HG02870 (cell line): ENCODE data around the gene ASF1B.

Experiments used
- ATAC-seq: cut with Tn5 transposase; IDR thresholded peaks from one replicate; pipeline ENCODE4 v1.9.1; 2021; ENCODE audit warnings: mild to moderate bottlenecking, moderate library complexity; ENCODE audit not compliant: unreplicated experiment

The ASF1B gene

DNA sequence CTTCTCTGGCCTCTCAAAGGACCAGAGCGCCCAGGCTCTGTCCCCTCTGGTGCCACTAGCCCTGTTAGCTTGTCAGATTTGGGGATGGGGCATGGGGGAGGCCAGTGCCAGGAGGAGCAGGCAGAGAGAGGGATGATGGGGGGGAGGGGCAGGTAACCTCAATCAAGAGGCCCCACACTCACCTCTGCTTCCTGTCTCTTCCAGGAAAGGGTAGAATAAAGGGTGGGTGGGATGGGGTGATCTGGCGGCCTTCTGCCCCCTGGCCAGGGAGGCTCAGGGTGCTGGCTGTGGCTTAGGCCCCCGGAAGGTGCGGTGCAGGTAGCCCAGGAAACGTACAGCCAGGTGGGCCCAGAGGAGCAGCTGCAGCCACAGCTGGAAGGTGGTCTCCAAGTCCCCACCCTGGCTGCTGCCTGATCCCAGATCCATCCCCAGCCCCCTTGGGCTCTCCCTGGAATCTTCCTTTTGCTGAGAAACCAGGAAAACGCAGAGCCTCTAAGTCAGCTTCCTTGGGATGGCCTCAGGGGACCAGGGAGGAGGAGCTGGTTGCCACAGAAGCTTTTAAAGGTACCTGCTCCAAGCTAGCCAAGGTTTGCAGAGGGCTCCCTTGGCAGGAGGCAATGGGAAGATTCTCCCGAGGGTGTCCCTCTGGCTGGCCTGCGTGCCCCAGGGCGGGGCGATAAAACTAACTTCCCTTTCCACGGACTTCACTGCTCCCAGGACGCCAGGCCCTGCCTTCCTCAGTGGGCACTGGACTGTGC, 24.2 kb downstream of the ASF1B start:
- no peak for ATAC-seq

DNA sequence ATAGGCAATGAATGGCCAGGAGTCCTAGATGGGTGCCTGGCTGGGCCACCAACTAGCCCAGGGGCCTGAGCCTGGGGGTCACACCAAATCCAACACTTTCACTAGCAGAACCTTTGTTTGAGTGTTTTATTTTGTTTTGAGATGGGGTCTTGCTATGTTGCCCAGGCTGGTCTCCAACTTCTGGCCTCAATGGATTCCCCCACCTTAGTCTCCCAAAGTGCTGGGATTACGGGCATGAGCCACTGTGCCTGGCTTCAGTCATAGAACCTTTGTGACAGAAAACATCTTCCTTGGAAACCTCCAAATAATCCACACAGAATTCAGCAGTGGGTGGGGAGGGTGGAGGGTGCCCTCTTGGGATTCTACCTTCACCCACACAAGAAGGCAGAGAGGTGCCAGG, 24.9 kb downstream of the ASF1B start:
- no peak for ATAC-seq

DNA sequence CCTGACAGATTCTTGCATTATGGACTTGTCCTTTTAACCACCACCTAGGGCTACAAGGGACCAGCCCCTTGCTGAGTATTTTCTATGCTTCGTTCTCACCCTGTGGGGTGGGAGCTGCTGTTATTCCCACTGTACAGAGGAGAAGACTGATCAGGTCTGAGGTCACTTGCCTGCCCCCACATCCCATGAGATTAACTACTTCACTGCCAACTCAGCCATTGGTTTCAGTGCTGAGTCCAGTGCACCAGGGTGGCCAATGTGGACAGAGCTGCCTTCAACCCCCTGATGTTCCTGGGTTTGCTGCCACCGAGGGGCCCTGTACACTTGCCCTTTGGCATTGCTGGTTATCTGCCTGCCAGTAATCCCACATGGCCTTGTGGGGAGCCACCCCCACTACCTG, 25.7 kb downstream of the ASF1B start:
- no peak for ATAC-seq

DNA sequence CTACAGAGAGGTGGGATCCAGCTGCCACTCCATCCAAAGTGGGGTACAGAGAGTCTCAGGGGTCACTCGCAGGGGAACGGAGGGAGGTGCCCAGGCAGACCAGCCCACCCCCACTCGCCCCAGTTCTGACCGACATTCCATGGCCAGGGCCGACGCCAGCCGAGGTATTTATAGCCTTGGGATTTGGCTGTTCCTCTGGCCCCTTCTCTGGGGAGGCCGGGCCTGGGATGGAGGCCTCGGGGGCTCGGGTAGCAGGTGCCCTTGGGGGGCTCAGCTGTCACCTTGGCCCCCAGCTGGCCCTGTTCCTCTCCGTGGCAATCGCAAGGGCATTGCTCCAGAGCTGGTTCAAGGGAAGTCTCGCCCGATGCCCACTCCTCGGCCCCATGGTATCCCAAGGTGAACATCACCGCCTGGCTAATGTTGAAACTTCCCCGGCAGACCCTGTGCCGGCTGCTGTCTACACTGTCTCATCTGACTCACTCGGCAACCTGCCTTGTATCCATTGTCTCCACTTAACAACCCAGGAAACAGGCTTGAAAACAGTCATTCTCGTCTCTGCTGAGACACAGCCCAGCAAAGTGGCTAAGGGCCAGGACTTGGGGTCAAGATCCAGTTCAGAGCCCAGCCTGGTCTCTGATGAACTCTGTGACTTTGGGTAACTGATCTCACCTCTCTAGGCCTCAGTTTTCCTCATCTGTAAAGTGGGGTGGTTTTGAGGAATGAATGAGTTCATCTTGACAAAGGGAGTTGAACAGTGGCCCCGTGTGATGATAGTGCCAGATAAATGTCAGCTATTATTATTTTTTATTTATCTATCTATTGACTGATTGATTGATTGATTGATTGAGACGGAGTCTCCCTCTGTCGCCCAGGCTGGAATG, 28.6 kb downstream of the ASF1B start:
- ATAC-seq: no peak

DNA sequence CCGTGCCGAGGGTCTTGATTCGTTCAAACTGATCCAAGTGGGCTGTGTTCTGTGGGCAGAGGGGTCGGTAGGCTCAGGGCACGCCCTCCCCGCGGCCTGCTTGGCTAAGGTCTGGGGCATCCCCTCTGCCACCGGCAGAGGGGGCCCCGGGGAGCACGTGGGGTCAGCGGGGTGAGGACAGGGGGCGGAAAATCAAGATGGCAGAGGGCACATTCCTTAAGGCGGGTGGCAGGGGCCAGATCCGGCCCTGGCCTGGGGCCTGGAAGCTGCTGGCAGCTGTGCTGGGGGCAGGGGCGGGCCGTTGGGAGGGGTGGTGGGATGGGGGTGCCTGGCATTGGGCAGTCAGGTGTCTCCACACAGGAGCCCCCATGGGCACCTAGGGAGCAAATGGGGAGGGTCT, 29.5 kb downstream of the ASF1B start:
- no peak for ATAC-seq

GRCh38 chr19:14105680-14106079, 30.7 kb downstream of the ASF1B start:
- ATAC-seq: no peak

DNA sequence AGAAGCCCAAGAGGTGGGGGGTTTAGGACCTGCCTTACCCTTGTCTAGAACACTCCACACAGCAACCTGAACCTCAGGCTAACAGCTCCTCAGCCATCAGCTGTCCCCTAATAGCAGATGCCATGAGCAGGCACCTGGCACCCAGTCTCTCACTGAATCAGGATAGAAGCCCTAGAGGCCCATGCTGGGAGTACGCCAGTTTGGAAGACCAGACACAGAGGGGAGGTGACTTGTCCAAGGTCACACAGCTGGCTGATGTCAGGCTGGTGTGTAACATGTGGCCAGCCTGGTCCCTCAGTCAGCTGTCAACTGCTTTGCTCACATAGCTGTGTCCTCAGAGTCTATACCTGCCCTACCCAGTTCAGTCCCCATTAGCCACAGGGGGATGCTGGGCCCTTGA, 33.1 kb downstream of the ASF1B start:
- ATAC-seq: no peak

- no peak for ATAC-seq
Observed at GRCh38 chr19:14102756-14103155, 33.6 kb downstream of the ASF1B start.

DNA sequence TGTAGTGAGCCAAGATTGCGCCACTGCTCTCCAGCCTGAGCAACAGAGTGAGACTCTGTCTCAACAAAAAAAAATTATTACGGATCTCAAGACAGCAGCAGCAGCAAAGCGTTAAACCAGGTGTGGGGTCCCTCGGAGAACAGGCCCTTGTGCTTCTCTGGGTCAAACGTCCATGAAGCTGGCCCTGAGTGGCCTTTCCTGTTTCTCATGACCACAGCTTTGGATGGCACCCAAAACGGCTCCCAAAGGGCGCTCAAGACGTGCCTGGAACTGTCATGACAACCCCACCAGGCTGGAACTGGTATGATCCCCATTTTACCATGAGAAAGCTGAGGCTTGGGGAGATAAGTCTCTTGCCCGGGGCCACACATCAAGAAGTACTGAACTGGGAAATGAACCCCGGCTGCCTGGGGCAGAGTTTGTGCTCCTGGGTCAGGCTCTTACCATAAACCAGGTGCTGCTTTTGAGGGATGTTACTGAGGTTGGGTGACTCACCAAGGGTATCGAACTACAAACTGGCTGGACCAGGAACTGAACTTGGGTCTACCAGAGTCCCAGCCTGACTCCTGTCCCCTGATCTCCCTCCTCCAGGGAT, 34.2 kb downstream of the ASF1B start:
- ATAC-seq: no peak

GRCh38 chr19:14101003-14101545, 35.3 kb downstream of the ASF1B start:
- no peak for ATAC-seq

DNA sequence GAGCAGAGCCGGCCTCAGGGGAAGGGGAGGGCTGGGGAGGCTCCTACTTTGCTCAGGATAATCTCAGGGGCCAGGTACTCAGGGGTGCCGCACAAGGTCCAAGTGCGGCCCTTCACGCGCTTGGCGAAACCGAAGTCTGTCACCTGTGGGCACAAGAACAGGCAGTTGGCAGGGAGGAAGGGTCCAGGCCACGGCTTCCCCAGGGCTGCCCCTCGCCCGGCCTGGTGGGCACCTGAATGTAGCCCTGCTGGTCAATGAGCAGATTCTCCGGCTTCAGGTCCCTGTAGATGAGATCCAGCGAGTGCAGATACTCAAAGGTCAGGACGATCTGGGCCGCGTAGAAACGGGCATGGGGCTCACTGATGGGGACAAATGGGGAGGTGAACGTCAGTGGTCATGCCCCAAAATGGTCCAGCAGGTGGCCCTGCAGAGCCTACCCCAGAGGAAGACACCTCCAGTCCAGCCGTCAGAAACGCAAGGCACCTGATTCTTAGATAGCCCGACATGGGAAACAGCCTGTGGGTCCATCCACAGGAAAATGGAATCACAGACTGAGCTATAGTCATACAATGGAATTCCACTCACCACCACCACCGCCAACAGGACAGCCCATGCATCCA, 38.7 kb downstream of the ASF1B start:
- ATAC-seq: no peak

DNA sequence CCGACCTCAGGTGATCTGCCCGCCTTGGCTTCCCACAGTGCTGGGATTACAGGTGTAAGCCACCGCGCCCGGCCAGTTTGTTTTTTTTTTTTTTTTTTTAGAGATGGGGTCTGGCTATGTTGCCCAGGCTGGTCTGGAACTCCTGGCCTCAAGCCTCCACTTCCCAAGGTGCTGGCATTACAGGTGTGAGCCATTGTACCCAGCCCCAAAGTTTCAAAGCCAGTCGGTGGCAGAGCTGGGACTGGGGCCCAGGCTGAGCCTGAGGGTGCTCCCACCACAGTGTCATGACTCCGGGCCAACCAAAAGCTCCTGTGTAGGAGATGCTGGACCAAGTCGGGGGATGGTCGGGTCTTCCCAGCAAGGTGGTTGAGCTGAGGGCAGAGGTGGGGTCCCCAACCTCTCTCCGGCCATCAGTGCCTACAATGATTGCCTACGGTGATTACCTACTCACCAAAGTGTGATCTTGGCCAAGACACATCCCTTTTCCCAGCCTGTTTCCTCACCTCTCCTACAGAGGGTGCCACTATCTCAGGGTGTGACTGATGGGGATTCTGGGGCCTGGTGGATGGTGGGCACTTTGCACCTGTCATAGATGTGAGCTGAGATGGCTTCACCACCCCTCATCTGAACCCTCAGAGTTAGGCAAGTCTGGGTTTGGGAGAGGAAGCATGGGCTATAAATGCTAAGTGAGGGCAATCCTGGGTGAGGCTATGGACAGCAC, 40.0 kb downstream of the ASF1B start:
- ATAC-seq: no peak

DNA sequence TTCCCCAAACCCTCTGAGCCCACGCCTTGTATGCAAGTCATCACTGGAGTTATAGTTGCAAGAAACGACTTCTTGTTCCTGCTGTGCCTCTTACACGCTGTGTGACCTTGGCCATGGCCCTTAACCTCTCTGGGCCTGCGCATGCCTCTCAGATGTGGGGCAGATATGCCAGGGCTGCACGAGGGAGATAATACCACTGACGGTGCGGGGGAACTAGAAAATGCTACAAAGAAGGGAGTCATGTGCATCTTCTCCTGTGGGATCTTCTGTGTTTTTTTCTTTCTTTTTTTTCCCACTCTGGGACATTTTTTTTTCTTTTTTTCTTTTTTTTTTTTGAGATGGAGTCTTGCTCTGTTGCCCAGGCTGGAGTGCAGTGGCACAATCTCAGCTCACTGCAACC, 41.5 kb downstream of the ASF1B start:
- no peak for ATAC-seq

- no peak for ATAC-seq
Observed at GRCh38 chr19:14093117-14093823, 43.1 kb downstream of the ASF1B start.

- no peak for ATAC-seq
Observed at GRCh38 chr19:14091813-14092462, 44.5 kb downstream of the ASF1B start.

DNA sequence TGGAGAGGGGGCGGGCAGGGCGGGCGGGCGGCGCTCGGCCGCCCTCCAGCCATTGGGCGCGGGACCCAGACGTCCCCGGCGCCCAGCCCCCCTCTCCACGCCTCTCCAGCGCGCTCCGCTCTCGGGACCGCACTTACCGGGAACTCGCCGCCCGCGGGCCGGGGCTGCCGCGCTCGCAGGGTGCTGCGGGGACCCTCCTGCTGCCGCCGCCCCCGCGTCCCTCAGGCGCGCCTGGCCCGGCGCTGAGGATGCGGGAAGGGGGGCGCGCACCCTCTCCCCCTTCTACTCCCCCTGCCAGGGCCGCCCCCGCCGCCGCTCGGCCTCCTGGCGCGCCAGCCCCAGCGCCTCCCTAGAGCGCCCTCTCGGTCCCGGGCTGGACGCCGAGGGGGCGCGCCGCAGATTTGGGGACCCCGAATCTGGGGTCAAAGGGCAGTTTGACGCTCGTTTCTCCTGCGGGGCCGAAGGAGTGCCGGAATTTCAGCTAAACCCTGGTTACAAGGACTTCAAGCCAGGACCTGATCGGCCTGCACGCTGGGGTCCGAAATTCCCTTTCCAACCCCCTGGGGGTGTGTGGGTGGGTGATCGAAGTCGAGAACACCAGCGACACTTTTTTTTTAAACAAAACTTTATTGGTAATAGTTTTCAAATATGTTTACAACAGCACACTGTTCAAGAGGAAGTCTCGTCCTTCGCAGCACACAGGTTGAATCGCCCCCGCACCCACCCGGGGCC, 45.1 kb downstream of the ASF1B start:
- peak; percentile 53 for ATAC-seq

GRCh38 chr19:14090509-14091080, 45.8 kb downstream of the ASF1B start, which contains the start of gene SAMD1:
Gene SAMD1, minus strand, starts transcription at chr19:14090751.
- peak; percentile 35 for ATAC-seq
